Measurements from ENCODE around the gene ARFRP1.

Gene ARFRP1

DNA sequence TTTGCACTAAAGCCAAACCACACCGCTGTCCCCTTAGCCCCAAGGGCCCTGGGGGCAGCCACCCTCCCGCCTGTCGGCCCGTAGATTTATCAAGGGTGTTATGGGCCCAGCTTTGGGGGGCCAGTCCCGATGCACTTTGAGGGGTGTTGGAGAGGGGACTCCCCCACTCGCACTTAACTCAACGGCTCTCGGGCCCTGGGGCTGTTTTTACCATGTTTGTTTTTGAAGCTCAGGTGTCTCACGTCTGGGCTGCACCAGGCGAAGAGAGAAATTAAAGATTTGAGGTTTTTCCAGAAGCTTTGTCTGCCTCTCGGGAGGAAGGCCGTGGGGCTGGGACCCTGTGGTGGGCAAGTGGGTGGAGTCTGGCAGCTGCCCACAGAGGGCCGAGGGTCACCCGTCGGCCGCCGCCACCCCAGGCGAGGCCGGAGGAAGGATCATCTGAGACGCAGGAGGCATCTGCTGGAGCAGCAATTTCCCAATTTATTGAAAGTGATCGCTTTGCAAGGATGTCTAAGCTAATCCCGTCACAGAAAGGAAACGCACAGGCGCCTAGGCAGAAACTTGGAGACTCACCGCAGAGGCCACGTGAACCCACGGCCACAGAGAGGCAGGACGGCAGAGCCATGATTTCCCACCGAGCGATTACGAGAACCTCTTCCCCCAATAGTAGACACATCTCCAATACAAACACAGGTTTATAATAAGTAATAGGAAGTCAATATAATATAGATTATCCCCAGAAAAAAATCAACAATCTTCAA, 35.6 kb upstream of the ARFRP1 start:
- in situ Hi-C loops (cut with HindIII; ENCODE audit: low sequenced_read_pairs): no loop called here
- TF ChIP-seq, protein P1, sequence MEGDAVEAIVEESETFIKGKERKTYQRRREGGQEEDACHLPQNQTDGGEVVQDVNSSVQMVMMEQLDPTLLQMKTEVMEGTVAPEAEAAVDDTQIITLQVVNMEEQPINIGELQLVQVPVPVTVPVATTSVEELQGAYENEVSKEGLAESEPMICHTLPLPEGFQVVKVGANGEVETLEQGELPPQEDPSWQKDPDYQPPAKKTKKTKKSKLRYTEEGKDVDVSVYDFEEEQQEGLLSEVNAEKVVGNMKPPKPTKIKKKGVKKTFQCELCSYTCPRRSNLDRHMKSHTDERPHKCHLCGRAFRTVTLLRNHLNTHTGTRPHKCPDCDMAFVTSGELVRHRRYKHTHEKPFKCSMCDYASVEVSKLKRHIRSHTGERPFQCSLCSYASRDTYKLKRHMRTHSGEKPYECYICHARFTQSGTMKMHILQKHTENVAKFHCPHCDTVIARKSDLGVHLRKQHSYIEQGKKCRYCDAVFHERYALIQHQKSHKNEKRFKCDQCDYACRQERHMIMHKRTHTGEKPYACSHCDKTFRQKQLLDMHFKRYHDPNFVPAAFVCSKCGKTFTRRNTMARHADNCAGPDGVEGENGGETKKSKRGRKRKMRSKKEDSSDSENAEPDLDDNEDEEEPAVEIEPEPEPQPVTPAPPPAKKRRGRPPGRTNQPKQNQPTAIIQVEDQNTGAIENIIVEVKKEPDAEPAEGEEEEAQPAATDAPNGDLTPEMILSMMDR (IDR thresholded peaks at IDR 0.05; ENCODE audit: low read depth, low read length): no peak

DNA sequence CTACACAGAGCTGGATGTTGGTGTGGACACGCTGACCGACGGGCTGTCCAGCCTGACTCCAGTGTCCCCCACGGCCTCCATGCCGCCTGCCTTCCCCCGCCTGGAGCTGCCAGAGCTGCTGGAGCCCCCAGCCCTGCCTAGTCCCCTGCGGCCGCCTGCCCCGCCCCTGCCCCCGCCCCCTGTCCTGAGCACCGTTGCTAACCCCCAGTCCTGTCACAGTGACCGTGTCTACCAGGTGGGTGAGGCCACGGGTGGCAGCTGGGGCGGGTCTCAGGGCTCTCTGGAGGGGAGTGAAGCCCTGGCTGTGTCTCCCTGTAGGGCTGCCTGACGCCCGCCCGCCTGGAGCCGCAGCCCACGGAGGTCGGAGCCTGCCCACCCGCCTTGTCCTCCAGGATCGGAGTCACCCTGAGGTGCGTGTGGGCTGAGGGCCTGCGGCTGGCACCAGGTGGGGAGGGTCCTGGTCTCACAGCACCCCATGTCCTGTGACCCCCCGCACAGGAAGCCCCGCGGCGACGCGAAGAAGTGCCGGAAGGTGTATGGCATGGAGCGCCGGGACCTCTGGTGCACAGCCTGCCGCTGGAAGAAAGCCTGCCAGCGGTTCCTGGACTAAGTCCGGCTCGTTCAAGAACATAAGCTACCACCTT, 34.7 kb upstream of the ARFRP1 start:
- no peak for DNase-seq (ENCODE audit: low read depth, low spot score)
- TF ChIP-seq, protein P1 (IDR thresholded peaks at IDR 0.05; ENCODE audit: low read depth, low read length): no peak
- in situ Hi-C loops (cut with HindIII; ENCODE audit: low sequenced_read_pairs): no loop called here
- no peak overlapping the region for H3K4me3 ChIP-seq (ENCODE audit: low read depth, low read length)

More for the DNA sequence above, 35.6 kb upstream of the ARFRP1 start:
- H3K4me3 ChIP-seq (ENCODE audit: low read depth, low read length): no peak overlapping the region
- no peak for DNase-seq (ENCODE audit: low read depth, low spot score)

DNA sequence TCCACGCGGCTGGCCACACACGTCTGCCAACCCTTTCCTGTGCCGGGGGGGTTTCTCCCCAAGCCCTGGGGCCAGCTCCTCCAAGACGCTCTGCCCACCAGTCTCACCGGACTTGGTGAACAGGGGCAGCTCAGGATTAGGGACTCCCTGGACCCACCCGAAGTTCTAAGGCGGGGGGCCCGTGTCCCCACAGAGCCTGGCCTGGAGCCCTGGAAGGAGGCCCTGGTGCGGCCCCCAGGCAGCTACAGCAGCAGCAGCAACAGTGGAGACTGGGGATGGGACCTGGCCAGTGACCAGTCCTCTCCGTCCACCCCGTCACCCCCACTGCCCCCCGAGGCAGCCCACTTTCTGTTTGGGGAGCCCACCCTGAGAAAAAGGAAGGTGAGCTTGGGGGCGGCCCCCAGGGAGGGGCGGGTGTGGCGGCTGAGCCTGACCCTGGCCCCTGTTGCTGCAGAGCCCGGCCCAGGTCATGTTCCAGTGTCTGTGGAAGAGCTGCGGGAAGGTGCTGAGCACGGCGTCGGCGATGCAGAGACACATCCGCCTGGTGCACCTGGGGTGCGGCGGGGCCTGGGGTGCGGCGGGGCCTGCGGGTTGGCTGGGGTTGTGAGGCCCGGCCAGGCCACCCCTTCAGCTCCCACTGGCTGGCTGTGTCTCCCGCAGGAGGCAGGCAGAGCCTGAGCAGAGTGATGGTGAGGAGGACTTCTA, 34.1 kb upstream of the ARFRP1 start:
- in situ Hi-C loops (cut with HindIII; ENCODE audit: low sequenced_read_pairs): no loop called here
- TF ChIP-seq, protein P1 (IDR thresholded peaks at IDR 0.05; ENCODE audit: low read depth, low read length): no peak
- H3K4me3 ChIP-seq (ENCODE audit: low read depth, low read length): peak overlapping the region; percentile 69
- no peak for DNase-seq (ENCODE audit: low read depth, low spot score)

DNA sequence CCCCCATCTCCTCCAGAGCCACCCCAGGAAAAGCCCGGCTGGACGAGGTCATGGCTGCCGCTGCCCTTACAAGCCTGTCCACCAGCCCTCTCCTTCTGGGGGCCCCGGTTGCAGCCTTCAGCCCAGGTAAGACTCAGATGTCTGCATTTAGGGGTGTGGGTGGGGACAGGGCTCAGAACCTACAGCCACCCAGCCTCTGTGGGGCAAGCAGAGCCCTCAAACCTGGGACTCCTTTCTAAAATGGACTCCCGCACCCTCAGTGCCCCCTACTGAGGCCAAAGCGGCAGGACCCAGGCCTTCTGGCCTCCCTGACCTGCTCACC, 33.5 kb upstream of the ARFRP1 start:
- TF ChIP-seq, protein P1 (IDR thresholded peaks at IDR 0.05; ENCODE audit: low read depth, low read length): no peak
- H3K4me3 ChIP-seq (ENCODE audit: low read depth, low read length): peak overlapping the region; percentile 69
- in situ Hi-C loops (cut with HindIII; ENCODE audit: low sequenced_read_pairs): no loop called here
- DNase-seq (ENCODE audit: low read depth, low spot score): no peak

DNA sequence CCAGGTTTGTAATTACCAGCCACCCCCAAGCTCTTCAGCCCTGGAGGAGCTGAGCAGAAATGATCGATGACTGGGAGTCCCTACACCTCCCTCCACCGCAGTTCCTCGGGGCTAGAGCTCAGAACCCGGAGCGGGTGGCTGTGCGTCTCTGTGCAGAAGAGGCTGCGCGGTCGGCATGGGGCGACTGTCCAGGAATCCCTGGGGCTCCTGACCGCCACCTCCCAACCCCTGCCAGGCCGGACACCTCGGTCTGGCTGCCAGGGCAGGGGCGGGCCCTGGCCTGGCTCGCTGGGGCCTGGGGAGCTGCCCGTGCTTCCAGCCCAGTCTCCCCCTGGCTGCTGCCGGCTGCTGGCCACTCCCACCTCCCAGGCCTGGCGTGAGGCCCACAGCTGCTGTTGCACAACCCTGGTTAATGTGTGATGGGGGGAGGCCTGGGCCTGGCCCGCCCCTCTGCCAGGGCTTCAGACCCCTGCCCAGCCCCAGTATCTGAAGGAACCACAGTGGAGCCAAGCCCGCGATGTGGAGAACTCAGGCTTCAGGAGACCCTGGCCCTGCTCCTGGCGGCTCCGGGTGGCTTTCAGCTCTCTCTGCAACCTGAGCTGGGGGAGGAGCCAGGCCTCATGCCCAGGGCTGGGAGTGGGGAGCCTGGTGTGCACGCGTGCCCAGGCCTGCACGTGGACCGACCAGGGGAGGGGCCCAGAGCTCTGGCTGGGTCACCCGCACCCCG, 33.0 kb upstream of the ARFRP1 start:
- in situ Hi-C loops (cut with HindIII; ENCODE audit: low sequenced_read_pairs): no loop called here
- TF ChIP-seq, protein P1 (IDR thresholded peaks at IDR 0.05; ENCODE audit: low read depth, low read length): peak; percentile 26
- peak; percentile 91 for DNase-seq (ENCODE audit: low read depth, low spot score)
- H3K4me3 ChIP-seq (ENCODE audit: low read depth, low read length): peak overlapping the region; percentile 69

DNA sequence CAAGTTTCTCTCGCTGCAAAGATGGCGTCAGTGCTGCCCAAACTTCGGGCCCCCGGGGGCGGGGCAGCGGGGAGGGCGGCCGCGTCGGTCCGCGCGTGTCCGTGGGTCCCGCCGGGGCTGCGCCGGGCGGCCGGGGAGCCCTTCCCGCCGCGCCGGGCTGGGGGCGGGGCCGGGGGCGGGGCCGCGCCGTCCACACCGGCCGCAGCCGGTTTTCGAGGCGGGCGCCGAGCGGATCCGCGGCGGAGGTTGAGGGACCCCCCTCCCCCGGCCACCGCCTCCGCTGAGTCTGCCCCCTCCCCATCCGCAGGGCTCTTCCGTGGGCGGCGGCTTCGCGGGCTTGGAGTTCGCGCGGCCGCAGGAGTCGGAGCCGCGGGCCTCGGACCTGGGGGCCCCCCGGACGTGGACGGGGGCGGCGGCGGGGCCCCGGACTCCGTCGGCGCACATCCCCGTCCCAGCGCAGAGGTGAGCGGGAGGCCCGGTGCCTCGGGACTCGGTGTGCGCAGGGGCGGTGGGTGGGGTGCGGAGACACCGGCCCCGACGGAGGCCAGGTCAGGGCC, 32.4 kb upstream of the ARFRP1 start:
- in situ Hi-C loops (cut with HindIII; ENCODE audit: low sequenced_read_pairs): no loop called here
- peak; percentile 25 for DNase-seq (ENCODE audit: low read depth, low spot score)
- TF ChIP-seq, protein P1 (IDR thresholded peaks at IDR 0.05; ENCODE audit: low read depth, low read length): no peak
- peak overlapping the region; percentile 69 for H3K4me3 ChIP-seq (ENCODE audit: low read depth, low read length)

All from astrocyte of the spinal cord (primary cell).